ENCODE results near the gene PTPRU. TPM values are rescaled to one million over a fixed set of nuclear protein-coding genes. Genes with fewer than 3 reads are reported as not detected.

The PTPRU gene
- total and polyA plus RNA-seq, 4 donors = 1.6 to 15.1 (median 6.0) TPM

- TF ChIP-seq REST (IDR thresholded peaks at IDR 0.05) = no peak
Measured at GRCh38 chr1:29371332-29371731, 135.0 kb downstream of the PTPRU start (continued).

DNA sequence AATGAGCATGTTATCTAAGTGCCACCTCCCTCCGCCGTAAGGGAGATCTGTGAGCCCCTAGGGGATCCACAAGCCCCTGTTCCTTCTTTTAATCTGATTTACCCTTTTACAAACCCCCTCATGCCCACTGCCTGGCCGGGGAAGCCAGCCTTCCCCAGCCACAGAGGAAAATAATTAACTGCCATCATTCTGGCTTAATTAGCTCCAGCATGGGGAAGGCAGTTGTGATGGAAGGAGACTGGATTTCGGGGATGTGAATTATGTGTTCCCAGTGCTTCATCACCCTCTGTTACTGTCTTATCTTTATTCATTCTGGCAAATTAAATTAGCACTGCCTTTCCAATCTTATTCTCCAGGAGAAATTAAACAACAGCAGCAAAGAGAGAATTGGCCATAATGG is 135.8 kb downstream of the PTPRU start:
- Histone ChIP-seq H3K9ac (ENCODE audit: low read depth in 1 of 2, low read length in 2 of 2) (no peak overlapping the region), H3K4me3 (ENCODE audit: low read depth in 1 of 3, low read length in 3 of 3) (no peak overlapping the region), H3K27me3 (ENCODE audit: control insufficient read depth in 4 of 4, insufficient read depth in 4 of 4, low read length in 3 of 4) (no peaks in the 10 kb centered on the region), H3K9me3 (ENCODE audit: control insufficient read depth in 4 of 4, low read length in 3 of 4) (no peaks in the 10 kb centered on the region), H3K27ac (ENCODE audit: low read depth in 1 of 2, low read length in 2 of 2) (no peak overlapping the region), H3K4me1 (ENCODE audit: control insufficient read depth in 4 of 4, insufficient read depth in 4 of 4, low read length in 3 of 4) (no peaks in the 10 kb centered on the region), H3K36me3 (ENCODE audit: control insufficient read depth in 4 of 4, insufficient read depth in 3 of 4, low read depth in 1 of 4, low read length in 3 of 4) (no peaks in the 10 kb centered on the region)
- no peak for TF ChIP-seq NR2F2 (IDR thresholded peaks at IDR 0.05)
- no peak for DNase-seq (ENCODE audit: low spot score)
- WGBS = 44% methylated on average over 4 of the region's 4 CpGs

Other genes starting within 250 kb of the PTPRU start
- gene TMEM200B, start 112.6 kb upstream of the PTPRU start, total RNA-seq = 1 to 10 TPM in 1 of 2 donors, under 1 TPM in 1; 0.84 to 4.5 TPM
- 1 to 10 TPM; 1.2 to 1.9 TPM for gene TMEM200B, start 112.6 kb upstream of the PTPRU start, polyA plus RNA-seq
- gene SRSF4, start 54.6 kb upstream of the PTPRU start, total RNA-seq = 10 to 100 TPM; 26.3 to 45.8 TPM
- gene SRSF4, start 54.6 kb upstream of the PTPRU start, polyA plus RNA-seq = 10 to 100 TPM; 24.0 to 34.1 TPM
- gene MECR, start 5.6 kb upstream of the PTPRU start, total RNA-seq = 10 to 100 TPM in 1 of 2 donors, 1 to 10 TPM in 1; 7.5 to 13.6 TPM
- 10 to 100 TPM; 12.9 to 19.9 TPM for gene MECR, start 5.6 kb upstream of the PTPRU start, polyA plus RNA-seq